Naive thymus-derived CD8-positive, alpha-beta T cell (primary cell): ENCODE data around the gene GIGYF1. TPM values are rescaled to one million over a fixed set of nuclear protein-coding genes. Genes with fewer than 3 reads are reported as not detected.
"Not testable (repeated sequence)": the region's sequence is repeated elsewhere in the genome, so short reads cannot be mapped to it uniquely, and the experiment has no call there.

Experiments used
- ATAC-seq, 2 donors: fragments of 150-1000 bp; cut with Tn5 transposase in 1 of 2; sonication (Bioruptor Pico), chemical (Tn5 transposase) in 1 of 2; 1 replicate in 1 of 2; 2 replicates in 1 of 2; pipeline ENCODE4 v1.10.0; 2021; ENCODE audit warnings: mild to moderate bottlenecking in 2 of 2, moderate library complexity in 2 of 2
- POLR2A ChIA-PET: fragments of 350-600 bp; sonication (Branson Sonifier 250); formaldehyde crosslinking; loops from one replicate; lab custom pipeline; 2021; ENCODE audit warnings: antibody characterized with exemption; lab: Charles Lee
- DNase-seq, 10 donors: peaks; one replicate each; pipeline versions ENCODE4 v3.0.0 to v3.0.0-alpha.2; 2020 to 2022
- H3K27ac Mint-ChIP-seq, 10 donors: one replicate each; pipeline ENCODE4 v1.8.0; 2020 to 2022; ENCODE audit warnings: mild to moderate bottlenecking in 10 of 10, mixed read lengths in 10 of 10, moderate library complexity in 4 of 10, inconsistent platforms in 1 of 10
- H3K27me3 Mint-ChIP-seq, 5 donors: one replicate each; pipeline ENCODE4 v1.8.0; 2021 to 2022; ENCODE audit warnings: mixed read lengths in 5 of 5
- H3K36me3 Mint-ChIP-seq, 3 donors: one replicate each; pipeline ENCODE4 v1.8.0; 2020 to 2022; ENCODE audit warnings: mixed read lengths in 3 of 3, mild to moderate bottlenecking in 2 of 3, inconsistent platforms in 1 of 3
- H3K4me1 Mint-ChIP-seq, 4 donors: one replicate each; pipeline ENCODE4 v1.8.0; 2021 to 2022; ENCODE audit warnings: mixed read lengths in 4 of 4
- H3K4me3 Mint-ChIP-seq, 10 donors: one replicate each; pipeline ENCODE4 v1.8.0; 2020 to 2022; ENCODE audit warnings: mild to moderate bottlenecking in 10 of 10, mixed read lengths in 10 of 10, moderate library complexity in 6 of 10, inconsistent platforms in 1 of 10
- H3K9me3 Mint-ChIP-seq, 9 donors: one replicate each; pipeline ENCODE4 v1.8.0; 2020 to 2022; ENCODE audit warnings: mixed read lengths in 9 of 9, mild to moderate bottlenecking in 3 of 9, inconsistent platforms in 1 of 9, moderate library complexity in 1 of 9
- polyA plus RNA-seq, 3 donors: library from polyadenylated mRNA; unstranded; fragments of 300-500 nt; fragmentation: Illumina TruSeq; gene quantifications; one replicate each; pipeline ENCODE4 v1.2.3, GENCODE V29; 2021
- total RNA-seq, 8 experiments: library from RNA in 2 of 8; stranded (reverse) in 2 of 8; gene quantifications; one replicate each; pipeline ENCODE4 v1.2.3 and lab custom pipeline; 2021 to 2026

GIGYF1 gene
- total and polyA plus RNA-seq, 5 experiments from 2014 or later: 0.83 to 122 (median 3.0) TPM

DNA sequence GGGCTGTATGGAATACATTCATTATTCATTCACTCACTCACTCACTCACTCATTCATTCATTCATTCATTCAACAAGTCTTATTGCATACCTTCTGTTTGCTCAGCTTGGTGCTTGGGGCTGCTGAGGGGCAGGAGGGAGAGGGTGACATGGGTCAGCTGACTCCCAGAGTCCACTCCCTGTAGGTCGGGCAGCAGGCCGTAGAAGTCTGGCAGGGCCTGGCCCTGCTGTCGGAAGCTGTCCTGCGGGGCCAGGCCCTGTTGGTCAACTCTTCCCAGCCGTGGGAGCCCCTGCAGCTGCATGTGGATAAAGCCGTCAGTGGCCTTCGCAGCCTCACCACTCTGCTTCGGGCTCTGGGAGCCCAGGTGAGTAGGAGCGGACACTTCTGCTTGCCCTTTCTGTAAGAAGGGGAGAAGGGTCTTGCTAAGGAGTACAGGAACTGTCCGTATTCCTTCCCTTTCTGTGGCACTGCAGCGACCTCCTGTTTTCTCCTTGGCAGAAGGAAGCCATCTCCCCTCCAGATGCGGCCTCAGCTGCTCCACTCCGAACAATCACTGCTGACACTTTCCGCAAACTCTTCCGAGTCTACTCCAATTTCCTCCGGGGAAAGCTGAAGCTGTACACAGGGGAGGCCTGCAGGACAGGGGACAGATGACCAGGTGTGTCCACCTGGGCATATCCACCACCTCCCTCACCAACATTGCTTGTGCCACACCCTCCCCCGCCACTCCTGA is 28.6 kb upstream of the GIGYF1 start:
- POLR2A ChIA-PET: no interaction called here
- H3K9me3 Mint-ChIP-seq: peaks cover 0 to 17% (median 11%) of the 10 kb centered on the region in 9 donors
- H3K4me3 Mint-ChIP-seq: no peak overlapping the region
- H3K27ac Mint-ChIP-seq: no peak overlapping the region
- H3K4me1 Mint-ChIP-seq: peaks cover 2 to 6% (median 4%) of the 10 kb centered on the region in 4 donors
- no peak for DNase-seq
- H3K36me3 Mint-ChIP-seq: peaks cover 0 to 4% (median 0%) of the 10 kb centered on the region in 3 donors
- peaks cover 22 to 62% (median 44%) of the 10 kb centered on the region in 5 donors for H3K27me3 Mint-ChIP-seq
- ATAC-seq: no peak

- peaks cover 24 to 56% (median 44%) of the 10 kb centered on the region in 5 donors for H3K27me3 Mint-ChIP-seq
- ATAC-seq (no peak), DNase-seq (no peak)
- H3K9me3 Mint-ChIP-seq: peaks cover 0 to 17% (median 11%) of the 10 kb centered on the region in 9 donors
- H3K27ac Mint-ChIP-seq: peak overlapping the region in 1 of 10 donors; percentile 13
- POLR2A ChIA-PET: no interaction called here
- H3K36me3 Mint-ChIP-seq: peaks cover 0 to 4% (median 0%) of the 10 kb centered on the region in 3 donors
- H3K4me1 Mint-ChIP-seq: peaks cover 3 to 6% (median 5%) of the 10 kb centered on the region in 4 donors
- peak overlapping the region in 1 of 10 donors; percentile 9 for H3K4me3 Mint-ChIP-seq
Observed at GRCh38 chr7:100721505-100721812, 27.4 kb upstream of the GIGYF1 start.

DNA sequence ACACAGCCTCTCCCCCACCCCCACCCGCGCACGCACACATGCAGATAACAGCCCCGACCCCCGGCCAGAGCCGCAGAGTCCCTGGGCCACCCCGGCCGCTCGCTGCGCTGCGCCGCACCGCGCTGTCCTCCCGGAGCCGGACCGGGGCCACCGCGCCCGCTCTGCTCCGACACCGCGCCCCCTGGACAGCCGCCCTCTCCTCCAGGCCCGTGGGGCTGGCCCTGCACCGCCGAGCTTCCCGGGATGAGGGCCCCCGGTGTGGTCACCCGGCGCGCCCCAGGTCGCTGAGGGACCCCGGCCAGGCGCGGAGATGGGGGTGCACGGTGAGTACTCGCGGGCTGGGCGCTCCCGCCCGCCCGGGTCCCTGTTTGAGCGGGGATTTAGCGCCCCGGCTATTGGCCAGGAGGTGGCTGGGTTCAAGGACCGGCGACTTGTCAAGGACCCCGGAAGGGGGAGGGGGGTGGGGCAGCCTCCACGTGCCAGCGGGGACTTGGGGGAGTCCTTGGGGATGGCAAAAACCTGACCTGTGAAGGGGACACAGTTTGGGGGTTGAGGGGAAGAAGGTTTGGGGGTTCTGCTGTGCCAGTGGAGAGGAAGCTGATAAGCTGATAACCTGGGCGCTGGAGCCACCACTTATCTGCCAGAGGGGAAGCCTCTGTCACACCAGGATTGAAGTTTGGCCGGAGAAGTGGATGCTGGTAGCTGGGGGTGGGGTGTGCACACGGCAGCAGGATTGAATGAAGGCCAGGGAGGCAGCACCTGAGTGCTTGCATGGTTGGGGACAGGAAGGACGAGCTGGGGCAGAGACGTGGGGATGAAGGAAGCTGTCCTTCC is 26.8 kb upstream of the GIGYF1 start:
- Mint-ChIP-seq H3K4me3 (peak overlapping the region in 2 of 10 donors; percentile 31 to 68), H3K36me3 (peaks cover 0 to 4% (median 0%) of the 10 kb centered on the region in 3 donors), H3K27me3 (peaks cover 24 to 56% (median 44%) of the 10 kb centered on the region in 5 donors), H3K9me3 (peaks cover 0 to 17% (median 11%) of the 10 kb centered on the region in 9 donors), H3K4me1 (peaks cover 3 to 6% (median 5%) of the 10 kb centered on the region in 4 donors), H3K27ac (peak overlapping the region in 1 of 10 donors; percentile 13)
- ATAC-seq (no peak), DNase-seq (no peak)
- POLR2A ChIA-PET: interaction anchor here (0.6 kb wide), 1 partner anchor 224 kb away, joined by 3 read pairs; no protein-coding TSS in a partner anchor

- ATAC-seq (no peak), DNase-seq (no peak)
- Mint-ChIP-seq H3K27ac (peak within 1 kb of the TSS in 3 of 10 donors; percentile 12 to 81 (median 25)), H3K4me1 (peaks cover 3 to 6% (median 4%) of the 10 kb centered on the region in 4 donors), H3K4me3 (peak within 1 kb of the TSS in 5 of 10 donors; percentile 31 to 68 (median 41)), H3K27me3 (peaks cover 26 to 56% (median 44%) of the 10 kb centered on the region in 5 donors), H3K9me3 (peaks cover 0 to 17% (median 11%) of the 10 kb centered on the region in 9 donors), H3K36me3 (peaks cover 0 to 4% (median 0%) of the 10 kb centered on the region in 3 donors)
- POLR2A ChIA-PET: interaction anchor here (0.6 kb wide), 1 partner anchor 223 kb away, joined by 3 read pairs; no protein-coding TSS in a partner anchor
Observed at GRCh38 chr7:100720279-100720670, 26.2 kb upstream of the GIGYF1 start, which contains the start of gene EPO. EPO (plus strand) TSS chr7:100720468; CDS start chr7:100720981, 513 bp downstream.

DNA sequence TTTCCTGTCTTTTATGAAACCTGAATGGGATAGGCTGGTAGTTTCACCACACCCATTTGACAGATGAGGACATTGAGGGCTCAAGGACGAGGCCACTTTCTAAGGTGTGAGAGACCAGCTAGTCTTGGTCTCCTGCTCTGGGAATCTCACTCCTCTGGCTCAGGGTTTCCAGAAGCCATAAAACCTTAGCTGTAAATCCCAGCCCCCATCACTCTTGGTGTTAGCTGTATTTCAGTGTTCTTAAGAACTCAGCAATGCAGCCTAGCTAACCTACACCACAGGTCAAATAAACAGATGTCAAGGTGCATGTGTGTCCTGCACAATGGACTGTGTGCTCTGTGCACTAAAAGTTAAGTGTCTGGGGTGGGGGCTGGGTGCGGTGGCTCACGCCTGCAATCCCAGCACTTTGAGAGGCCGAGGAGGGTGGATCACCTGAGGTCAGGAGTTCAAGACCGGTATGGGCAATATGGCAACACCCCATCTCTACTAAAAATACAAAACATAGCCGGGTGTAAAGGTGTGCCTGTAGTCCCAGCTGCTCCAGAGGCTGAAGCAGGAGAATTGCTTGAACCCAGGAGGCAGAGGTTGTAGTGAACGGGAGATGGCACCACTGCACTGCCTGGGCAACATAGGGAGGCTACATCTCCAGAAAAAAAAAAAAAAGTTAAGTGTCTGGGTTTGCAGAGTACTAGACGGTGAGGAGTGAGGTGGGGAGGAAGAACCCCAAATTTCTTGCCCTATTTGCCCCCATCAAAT is 25.7 kb upstream of the GIGYF1 start:
- Mint-ChIP-seq H3K27me3 (peaks cover 27 to 55% (median 41%) of the 10 kb centered on the region in 5 donors), H3K4me1 (peaks cover 0 to 4% (median under 1%) of the 10 kb centered on the region in 4 donors), H3K27ac (peak overlapping the region in 3 of 10 donors; percentile 12 to 81 (median 25)), H3K4me3 (peak overlapping the region in 4 of 10 donors; percentile 31 to 48 (median 40)), H3K9me3 (peaks cover 0 to 17% (median 11%) of the 10 kb centered on the region in 9 donors), H3K36me3 (peaks cover 0 to 4% (median 0%) of the 10 kb centered on the region in 3 donors)
- no peak for ATAC-seq
- POLR2A ChIA-PET: interaction anchor here (0.7 kb wide), 1 partner anchor 25 kb away, joined by 3 read pairs; no protein-coding TSS in a partner anchor
- no peak for DNase-seq

DNA sequence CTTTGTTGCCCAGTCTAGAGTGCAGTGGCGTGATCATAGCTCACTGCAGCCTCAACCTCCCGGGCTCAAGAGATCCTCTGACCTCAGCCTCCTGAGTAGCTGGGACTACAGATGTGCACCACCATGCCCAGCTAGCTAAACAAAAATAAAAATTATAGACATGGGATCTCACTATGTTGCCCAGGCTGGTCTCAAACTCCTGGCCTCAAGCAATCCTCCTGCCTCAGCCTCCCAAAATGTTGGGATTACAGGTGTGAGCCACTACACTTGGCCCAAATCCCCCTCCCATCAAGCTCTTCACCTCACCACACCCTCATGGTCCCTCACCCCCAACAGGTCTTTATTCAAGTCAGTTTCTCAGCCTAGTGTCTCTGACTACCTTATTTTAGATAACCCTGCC is 23.0 kb upstream of the GIGYF1 start:
- ATAC-seq, DNase-seq, POLR2A ChIA-PET, H3K4me1 Mint-ChIP-seq, H3K27ac Mint-ChIP-seq, H3K4me3 Mint-ChIP-seq, H3K36me3 Mint-ChIP-seq: not testable (repeated sequence)
- H3K9me3 Mint-ChIP-seq: peaks cover 0 to 17% (median 11%) of the 10 kb centered on the region in 9 donors
- H3K27me3 Mint-ChIP-seq: peaks cover 17 to 29% (median 26%) of the 10 kb centered on the region in 5 donors

GRCh38 chr7:100714725-100715124 is 20.7 kb upstream of the GIGYF1 start:
- peaks cover 7 to 16% (median 9%) of the 10 kb centered on the region in 5 donors for H3K27me3 Mint-ChIP-seq
- H3K36me3 Mint-ChIP-seq: no peaks in the 10 kb centered on the region

DNA sequence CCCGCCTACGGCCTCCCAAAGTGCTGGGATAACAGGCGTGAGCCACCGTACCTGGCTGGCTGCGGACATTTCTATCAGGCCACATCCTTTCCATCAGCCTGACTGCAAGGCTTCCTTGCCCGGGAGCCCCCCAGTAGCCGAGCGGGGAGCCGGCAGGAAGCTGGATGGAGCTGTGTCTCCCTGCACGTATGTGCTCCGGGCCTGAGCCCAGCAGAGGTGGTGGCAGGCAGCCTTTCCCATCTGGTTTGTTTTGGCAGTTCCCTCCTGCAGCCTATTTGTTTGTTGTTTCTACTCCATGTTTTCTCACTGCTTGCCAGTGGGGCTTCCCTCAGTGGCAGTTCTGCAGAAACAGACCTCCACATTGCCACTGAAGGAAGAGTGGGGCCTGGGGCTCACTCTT is 17.3 kb upstream of the GIGYF1 start:
- H3K4me3 Mint-ChIP-seq: no peak overlapping the region
- H3K36me3 Mint-ChIP-seq: peaks cover 0 to 4% (median 0%) of the 10 kb centered on the region in 3 donors
- DNase-seq (no peak), ATAC-seq (no peak)
- POLR2A ChIA-PET: interaction anchor here (0.9 to 1.1 kb wide), 2 partner anchors 139 to 150 kb away, joined by 3 to 5 read pairs; no protein-coding TSS in a partner anchor
- H3K4me1 Mint-ChIP-seq: peaks cover 4 to 15% (median 12%) of the 10 kb centered on the region in 4 donors
- H3K27ac Mint-ChIP-seq: no peak overlapping the region
- H3K9me3 Mint-ChIP-seq: no peaks in the 10 kb centered on the region
- peaks cover 0 to 2% (median 0%) of the 10 kb centered on the region in 5 donors for H3K27me3 Mint-ChIP-seq

More at GRCh38 chr7:100714725-100715124, 20.7 kb upstream of the GIGYF1 start:
- ATAC-seq (no peak), DNase-seq (no peak)
- H3K4me3 Mint-ChIP-seq: no peak overlapping the region
- POLR2A ChIA-PET: interaction anchor here (0.5 kb wide), 1 partner anchor 42 kb away, joined by 3 read pairs; no protein-coding TSS in a partner anchor
- H3K9me3 Mint-ChIP-seq: peaks cover 0 to 17% (median 11%) of the 10 kb centered on the region in 9 donors
- H3K4me1 Mint-ChIP-seq: peaks cover 0 to 1% (median 0%) of the 10 kb centered on the region in 4 donors
- no peak overlapping the region for H3K27ac Mint-ChIP-seq

- H3K4me3 Mint-ChIP-seq: no peak overlapping the region
- DNase-seq (no peak), ATAC-seq (no peak)
- POLR2A ChIA-PET: interaction anchor here (0.9 kb wide), 1 partner anchor 138 kb away, joined by 5 read pairs; no protein-coding TSS in a partner anchor
- H3K27me3 Mint-ChIP-seq: peaks cover 0 to 2% (median 0%) of the 10 kb centered on the region in 5 donors
- H3K4me1 Mint-ChIP-seq: peaks cover 8 to 22% (median 19%) of the 10 kb centered on the region in 4 donors
- H3K36me3 Mint-ChIP-seq: peaks cover 0 to 4% (median 0%) of the 10 kb centered on the region in 3 donors
- no peaks in the 10 kb centered on the region for H3K9me3 Mint-ChIP-seq
- no peak overlapping the region for H3K27ac Mint-ChIP-seq
Observed at GRCh38 chr7:100710452-100710851, 16.4 kb upstream of the GIGYF1 start.

DNA sequence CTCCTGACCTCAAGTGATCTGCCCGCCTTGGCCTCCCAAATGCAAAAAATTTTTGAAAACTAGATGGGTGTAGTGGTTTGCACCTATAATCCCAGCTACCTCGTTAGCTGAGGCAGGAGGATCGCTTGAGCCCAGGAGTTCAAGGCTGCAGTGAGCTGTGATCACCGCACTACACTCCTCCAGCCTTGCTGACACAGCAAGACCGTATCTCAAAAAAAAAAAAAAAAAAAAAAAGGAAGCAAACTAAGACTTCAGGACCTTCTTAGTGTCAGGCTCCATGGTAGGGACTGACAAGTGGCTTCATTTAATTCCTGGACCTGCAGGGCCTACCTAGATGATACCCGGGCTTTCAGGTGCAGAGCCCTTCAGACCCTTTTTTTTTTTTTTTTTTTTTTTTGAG is 14.3 kb upstream of the GIGYF1 start:
- Mint-ChIP-seq H3K36me3 (peaks cover 0 to 4% (median 0%) of the 10 kb centered on the region in 3 donors), H3K27me3 (no peaks in the 10 kb centered on the region), H3K4me1 (peaks cover 8 to 25% (median 20%) of the 10 kb centered on the region in 4 donors), H3K27ac (no peak overlapping the region), H3K9me3 (no peaks in the 10 kb centered on the region), H3K4me3 (peak overlapping the region in 5 of 10 donors; percentile 7 to 97 (median 19))
- no peak for ATAC-seq
- POLR2A ChIA-PET: interaction anchor here (0.6 to 0.7 kb wide), 2 partner anchors 144 to 376 kb away, joined by 5 to 9 read pairs; partner anchors contain the start of gene SLC12A9
- DNase-seq: no peak

GRCh38 chr7:100706672-100707311 is 12.7 kb upstream of the GIGYF1 start:
- POLR2A ChIA-PET: interaction anchor here (0.9 to 3.3 kb wide), 11 partner anchors 13 to 278 kb away, joined by 3 to 43 read pairs (median 15); partner anchors contain the start of genes FBXO24, GIGYF1, LRCH4 and SLC12A9
- Mint-ChIP-seq H3K27ac (peak overlapping the region; percentile 88 to 96 (median 93)), H3K36me3 (peaks cover 0 to 4% (median 0%) of the 10 kb centered on the region in 3 donors), H3K4me1 (peaks cover 8 to 25% (median 20%) of the 10 kb centered on the region in 4 donors), H3K4me3 (peak overlapping the region; percentile 91 to 99 (median 96)), H3K27me3 (no peaks in the 10 kb centered on the region), H3K9me3 (no peaks in the 10 kb centered on the region)
- DNase-seq: no peak
- no peak for ATAC-seq
